IMR-90 (cell line): ENCODE data around the gene METTL21C. TPM values are rescaled to one million over a fixed set of nuclear protein-coding genes. Genes with fewer than 3 reads are reported as not detected.

ENCODE experiments used
- ATAC-seq: fragments of 200-7000 bp; cut with Tn5 transposase; 2 replicates; pipeline ENCODE4 v1.9.1; 2020; ENCODE audit warnings: low read depth, mild to moderate bottlenecking, moderate library complexity
- BruUV-seq: library from RNA; stranded (reverse); fragments of 400-500 nt; replicated peaks from 2 replicates; lab custom pipeline; 2021; lab: Mats Ljungman, UMichigan
- CTCF ChIA-PET: fragments of 300-600 bp; formaldehyde crosslinking; extraction: SDS; loops from one replicate; lab custom pipeline; 2021; ENCODE audit warnings: antibody characterized with exemption; lab: Yijun Ruan, JAX
- POLR2A ChIA-PET: fragments of 300-600 bp; sonication (Branson Sonifier 250); formaldehyde crosslinking; loops from one replicate; lab custom pipeline; 2022; ENCODE audit warnings: antibody characterized with exemption; ENCODE audit not compliant: unreplicated experiment; lab: Charles Lee
- DNase-seq: peaks from one replicate; pipeline ENCODE4 v3.0.0; 2013
- H2AFZ ChIP-seq: replicated peaks from 2 replicates; pipeline ENCODE3; 2013; ENCODE audit warnings: low read length, mild to moderate bottlenecking; ENCODE audit not compliant: poor library complexity
- H2AK5ac ChIP-seq: 2 replicates; pipeline ENCODE4 v1.6.1; 2013; ENCODE audit warnings: low read depth, low read length, inconsistent platforms
- H2AK9ac ChIP-seq: replicated peaks from 2 replicates; pipeline ENCODE3; 2013; ENCODE audit warnings: mild to moderate bottlenecking, low read depth, low read length, moderate library complexity; ENCODE audit not compliant: poor library complexity
- H2BK120ac ChIP-seq: 2 replicates; pipeline ENCODE4 v1.6.1; 2013; ENCODE audit warnings: low read depth, low read length, inconsistent platforms
- H2BK15ac ChIP-seq: 3 replicates; pipeline ENCODE4 v1.6.1; 2013; ENCODE audit warnings: low read depth, low read length, inconsistent platforms
- H2BK20ac ChIP-seq: 2 replicates; pipeline ENCODE4 v1.6.1; 2013; ENCODE audit warnings: low read depth, mild to moderate bottlenecking, inconsistent platforms, low read length, moderate library complexity
- H2BK5ac ChIP-seq: 2 replicates; pipeline ENCODE4 v1.6.1; 2013; ENCODE audit warnings: mild to moderate bottlenecking, low read depth, low read length, inconsistent platforms; ENCODE audit not compliant: poor library complexity, severe bottlenecking
- H3K14ac ChIP-seq: replicated peaks from 2 replicates; pipeline ENCODE4 v1.6.1; 2013; ENCODE audit warnings: low read depth, low read length, inconsistent platforms
- H3K18ac ChIP-seq: 2 replicates; pipeline ENCODE4 v1.6.1; 2013; ENCODE audit warnings: low read depth, low read length, control low read depth
- H3K23ac ChIP-seq: 2 replicates; pipeline ENCODE4 v1.6.1; 2013; ENCODE audit warnings: low read depth, low read length, inconsistent platforms
- H3K27ac ChIP-seq: 2 replicates; pipeline ENCODE4 v1.5.1; 2013; ENCODE audit warnings: mild to moderate bottlenecking, control low read depth, low read length; ENCODE audit not compliant: insufficient read depth
- H3K27me3 ChIP-seq: 2 replicates; pipeline ENCODE4 v1.6.1; 2013; ENCODE audit warnings: low read length; ENCODE audit not compliant: control insufficient read depth, insufficient read depth
- H3K36me3 ChIP-seq: 2 replicates; pipeline ENCODE4 v1.6.1; 2013; ENCODE audit warnings: low read length, mixed read lengths; ENCODE audit not compliant: control insufficient read depth, insufficient read depth
- H3K4ac ChIP-seq: 2 replicates; pipeline ENCODE4 v1.6.1; 2013; ENCODE audit warnings: low read depth, low read length, inconsistent platforms
- H3K4me1 ChIP-seq: 2 replicates; pipeline ENCODE4 v1.6.1; 2013; ENCODE audit warnings: low read length, mixed read lengths; ENCODE audit not compliant: control insufficient read depth, insufficient read depth
- H3K4me2 ChIP-seq: 2 replicates; pipeline ENCODE4 v1.6.1; 2013; ENCODE audit warnings: low read depth, mild to moderate bottlenecking, control low read depth, low read length, moderate library complexity
- H3K4me3 ChIP-seq: 2 replicates; pipeline ENCODE4 v1.5.1; 2013; ENCODE audit warnings: low read depth, mild to moderate bottlenecking, control low read depth, low read length, moderate library complexity; ENCODE audit not compliant: insufficient read depth
- H3K56ac ChIP-seq: 2 replicates; pipeline ENCODE4 v1.6.1; 2013; ENCODE audit warnings: low read length, inconsistent platforms; ENCODE audit not compliant: insufficient read depth; ENCODE audit errors: extremely low read depth
- H3K79me1 ChIP-seq, 2 experiments: 2 replicates each; pipeline ENCODE4 v1.6.1; 2013; ENCODE audit warnings: low read length in 2 of 2, inconsistent platforms in 1 of 2, low read depth in 1 of 2
- H3K9ac ChIP-seq: 2 replicates; pipeline ENCODE4 v1.6.1; 2013; ENCODE audit warnings: low read depth, low read length, control low read depth
- H3K9me1 ChIP-seq: 2 replicates; pipeline ENCODE4 v1.6.1; 2013; ENCODE audit warnings: low read length, inconsistent platforms; ENCODE audit not compliant: insufficient read depth
- H3K9me3 ChIP-seq: 2 replicates; pipeline ENCODE4 v1.6.1; 2013; ENCODE audit warnings: low read length; ENCODE audit not compliant: control insufficient read depth, insufficient read depth
- H4K20me1 ChIP-seq: 2 replicates; pipeline ENCODE4 v1.6.1; 2013; ENCODE audit warnings: low read length, inconsistent platforms; ENCODE audit not compliant: insufficient read depth
- H4K5ac ChIP-seq: 2 replicates; pipeline ENCODE4 v1.6.1; 2013; ENCODE audit warnings: mild to moderate bottlenecking, low read depth, low read length, control low read depth
- H4K8ac ChIP-seq, 2 experiments: 2 replicates each; pipeline ENCODE4 v1.6.1; 2013; ENCODE audit warnings: low read depth in 2 of 2, low read length in 2 of 2, control low read depth in 1 of 2, inconsistent platforms in 1 of 2
- H4K91ac ChIP-seq: 2 replicates; pipeline ENCODE4 v1.6.1; 2013; ENCODE audit warnings: low read depth, low read length, inconsistent platforms; ENCODE audit not compliant: insufficient read depth
- CHD1 ChIP-seq: IDR thresholded peaks from 2 replicates; pipeline ENCODE4 v1.6.1; 2012; ENCODE audit warnings: low read depth, low read length, improper control_type of control experiment
- CTCF ChIP-seq: conservative IDR thresholded peaks from 2 replicates; pipeline ENCODE4 v1.5.1; 2012; ENCODE audit warnings: mild to moderate bottlenecking, low read depth, low read length, improper control_type of control experiment
- ELK1 ChIP-seq: fragments of 150-350 bp; IDR thresholded peaks from 2 replicates; pipeline ENCODE4 v1.6.1; 2016; ENCODE audit warnings: low read depth, mild to moderate bottlenecking, low read length, moderate library complexity, borderline replicate concordance
- FOS ChIP-seq: fragments of 150-350 bp; IDR thresholded peaks from 2 replicates; pipeline ENCODE4 v1.6.1; 2016; ENCODE audit warnings: low read depth, low read length
- MAFK ChIP-seq: IDR thresholded peaks from 2 replicates; pipeline ENCODE4 v1.6.1; 2012; ENCODE audit warnings: low read depth, low read length, improper control_type of control experiment
- MAZ ChIP-seq: IDR thresholded peaks from 2 replicates; pipeline ENCODE4 v1.6.1; 2012; ENCODE audit warnings: low read depth, mild to moderate bottlenecking, low read length, improper control_type of control experiment, moderate library complexity, borderline replicate concordance
- MXI1 ChIP-seq: IDR thresholded peaks from 2 replicates; pipeline ENCODE4 v1.6.1; 2012; ENCODE audit warnings: low read depth, mild to moderate bottlenecking, low read length, moderate library complexity, borderline replicate concordance
- NFE2L2 ChIP-seq: fragments of 150-350 bp; IDR thresholded peaks from 2 replicates; pipeline ENCODE4 v1.6.1; 2016; ENCODE audit warnings: low read depth, mild to moderate bottlenecking, low read length
- RAD21 ChIP-seq: IDR thresholded peaks from 2 replicates; pipeline ENCODE4 v1.6.1; 2012; ENCODE audit warnings: low read length, improper control_type of control experiment
- RCOR1 ChIP-seq: IDR thresholded peaks from 2 replicates; pipeline ENCODE4 v1.6.1; 2012; ENCODE audit warnings: mild to moderate bottlenecking, low read length, improper control_type of control experiment; ENCODE audit not compliant: insufficient replicate concordance
- RFX5 ChIP-seq: IDR thresholded peaks from 2 replicates; pipeline ENCODE4 v1.8.0; 2012; ENCODE audit warnings: low read depth, mild to moderate bottlenecking, low read length, moderate library complexity
- SMC3 ChIP-seq: fragments of 150-350 bp; IDR thresholded peaks from 2 replicates; pipeline ENCODE4 v1.6.1; 2016; ENCODE audit warnings: low read depth, mild to moderate bottlenecking, antibody characterized with exemption, low read length, moderate library complexity
- WGBS, 2 experiments: methylation state at CpG; one replicate each; pipeline versions ENCODE4 v1.1.5 to v1.1.7; 2013; ENCODE audit warnings: missing lambda C conversion rate in 2 of 2; ENCODE audit not compliant: insufficient read length in 1 of 2; ENCODE audit errors: extremely low coverage in 2 of 2; 5-methylcytosine and 5-hydroxymethylcytosine counted together
- dilution Hi-C: fragments of 300-500 bp; cut with HindIII; formaldehyde crosslinking; loops from one replicate; pipeline ENCODE4 v1.14.3; 2018; ENCODE audit warnings: low sequenced_read_pairs; ENCODE audit not compliant: unreplicated experiment
- in situ Hi-C: fragments of 300-500 bp; cut with MboI; formaldehyde crosslinking; loops from 3 replicates; pipeline ENCODE4 v1.14.3; 2019; ENCODE audit warnings: low sequenced_read_pairs, inconsistent platforms, mixed read lengths
- intact Hi-C: fragments of 100-400 bp; cut with micrococcal nuclease; formaldehyde crosslinking; loops from 2 replicates; pipeline ENCODE4 v1.10.0; 2022
- polyA plus RNA-seq, 3 experiments: library from polyadenylated mRNA; depleted of rRNA; stranded (reverse); fragments of >200 nt; gene quantifications; 2 replicates each; pipeline ENCODE4 v1.2.3, GENCODE V29; 2012; ENCODE audit warnings: low replicate concordance in 1 of 3
- total RNA-seq: library from RNA; depleted of rRNA; stranded (reverse); fragments of >200 nt; gene quantifications from 2 replicates; pipeline ENCODE4 v1.2.3, GENCODE V29; 2012

Gene METTL21C
- total and polyA plus RNA-seq, 2 of the 4 experiments (the other 2 are of a cell fraction) = not detected

GRCh38 chr13:102679449-102680132 is 15.3 kb downstream of the METTL21C start:
- no peak overlapping the region for H2AK5ac ChIP-seq
- no peaks in the 10 kb centered on the region for H3K79me1 ChIP-seq
- no peak overlapping the region for H2BK15ac ChIP-seq
- no peak overlapping the region for H3K4me3 ChIP-seq
- no peaks in the 10 kb centered on the region for H3K9me1 ChIP-seq
- no peak overlapping the region for H2BK5ac ChIP-seq
- no peak overlapping the region for H3K4me2 ChIP-seq
- no peaks in the 10 kb centered on the region for H3K4me1 ChIP-seq
- H2BK20ac ChIP-seq = no peak overlapping the region
- TF ChIP-seq RAD21 (no peak), NFE2L2 (no peak), MAFK (no peak), SMC3 (no peak), CHD1 (no peak), MXI1 (no peak), MAZ (no peak), ELK1 (no peak), FOS (no peak), RFX5 (no peak), RCOR1 (no peak), CTCF (no peak)
- BruUV-seq = no TSS peak
- no peak overlapping the region for H3K27ac ChIP-seq
- CTCF ChIA-PET = no interaction called here
- DNase-seq (no peak), ATAC-seq (no peak)
- no peak overlapping the region for H2AFZ ChIP-seq
- H2AK9ac ChIP-seq = no peak overlapping the region
- H3K9ac ChIP-seq = no peak overlapping the region
- H3K4ac ChIP-seq = no peak overlapping the region
- H4K20me1 ChIP-seq = no peaks in the 10 kb centered on the region
- peaks cover 15% of the 10 kb centered on the region for H3K36me3 ChIP-seq
- intact Hi-C loops = loop anchor here (5.0 kb wide), 1 partner anchor 62 kb away; no protein-coding TSS in a partner anchor
- in situ Hi-C loops = no loop called here
- H4K8ac ChIP-seq = no peak overlapping the region
- no peak overlapping the region for H3K23ac ChIP-seq
- no peak overlapping the region for H3K14ac ChIP-seq
- POLR2A ChIA-PET = no interaction called here
- no CpG with 5 or more reads among the region's 3 CpGs for whole genome bisulfite sequencing, 2 experiments
- no peaks in the 10 kb centered on the region for H3K27me3 ChIP-seq
- H3K18ac ChIP-seq = no peak overlapping the region
- H4K91ac ChIP-seq = no peak overlapping the region
- no peak overlapping the region for H4K5ac ChIP-seq
- dilution Hi-C loops = no loop called here
- no peak overlapping the region for H2BK120ac ChIP-seq
- H3K9me3 ChIP-seq = 0 out of 2 replicates have a peak, but pooled peaks cover 2% of the 10 kb centered on the region
- H3K56ac ChIP-seq = no peak overlapping the region
